Endothelial cell of umbilical vein (primary cell): ENCODE data around the gene GNE. TPM values are rescaled to one million over a fixed set of nuclear protein-coding genes. Genes with fewer than 3 reads are reported as not detected.

ENCODE experiments used
- BruUV-seq: library from RNA; stranded (reverse); fragments of 400-500 nt; replicated peaks from 2 replicates; lab custom pipeline; 2021; lab: Mats Ljungman, UMichigan
- CTCF ChIA-PET: fragments of 300-600, 350-600 bp; sonication (Branson Sonifier 250); formaldehyde crosslinking; loops from one replicate; lab custom pipeline; 2021; ENCODE audit warnings: antibody characterized with exemption, inconsistent platforms; lab: Charles Lee
- POLR2A ChIA-PET: fragments of 300-600, 350-600 bp; sonication (Branson Sonifier 250); formaldehyde crosslinking; loops from one replicate; lab custom pipeline; 2021; ENCODE audit warnings: antibody characterized with exemption, inconsistent platforms; lab: Charles Lee
- DNase-seq: peaks from one replicate; pipeline ENCODE4 v3.0.0-alpha.2; 2011; ENCODE audit warnings: low read depth, low spot score
- FAIRE-seq: peaks from 2 replicates; lab custom pipeline; 2011; peaks lifted over from hg19 to GRCh38; lab: Jason Lieb, UNC
- H2AFZ ChIP-seq: 2 replicates; pipeline ENCODE4 v1.6.0; 2012; ENCODE audit warnings: low read depth, low read length, control low read depth, inconsistent platforms
- H3K27ac ChIP-seq: 2 replicates; pipeline ENCODE4 v1.5.1; 2011; ENCODE audit warnings: low read depth, mild to moderate bottlenecking, control low read depth, low read length, moderate library complexity; ENCODE audit not compliant: insufficient read depth
- H3K27me3 ChIP-seq, 2 experiments: 2 replicates each; pipeline versions ENCODE4 v1.6.0 to v1.6.1; 2011; ENCODE audit warnings: low read length in 2 of 2, mixed read lengths in 1 of 2; ENCODE audit not compliant: control insufficient read depth in 2 of 2, insufficient read depth in 2 of 2
- H3K36me3 ChIP-seq, 2 experiments: 2 replicates in 1 of 2; 3 replicates in 1 of 2; pipeline ENCODE4 v1.5.1; 2011; ENCODE audit warnings: low read length in 2 of 2, mild to moderate bottlenecking in 1 of 2, moderate library complexity in 1 of 2; ENCODE audit not compliant: control insufficient read depth in 2 of 2, insufficient read depth in 2 of 2; ENCODE audit errors: extremely low read depth in 1 of 2
- H3K4me1 ChIP-seq: 3 replicates; pipeline ENCODE4 v1.5.1; 2011; ENCODE audit warnings: mild to moderate bottlenecking, low read length; ENCODE audit not compliant: control insufficient read depth, insufficient read depth; ENCODE audit errors: extremely low read depth
- H3K4me2 ChIP-seq: 2 replicates; pipeline ENCODE4 v1.6.1; 2011; ENCODE audit warnings: low read length, control low read depth, mixed read lengths; ENCODE audit not compliant: insufficient read depth
- H3K4me3 ChIP-seq, 3 experiments: fragments of 200-600 bp in 1 of 3; sonication (generic), shearing (Covaris generic) in 1 of 3; replicated peaks in 1 of 3; 2 replicates each; pipeline ENCODE4 v1.5.1; 2011 to 2016; ENCODE audit warnings: control low read depth in 3 of 3, low read length in 3 of 3, mild to moderate bottlenecking in 2 of 3, inconsistent platforms in 1 of 3, low read depth in 1 of 3, moderate library complexity in 1 of 3; ENCODE audit not compliant: insufficient read depth in 1 of 3
- H3K79me2 ChIP-seq: 2 replicates; pipeline ENCODE4 v1.6.0; 2012; ENCODE audit warnings: low read length, inconsistent platforms; ENCODE audit not compliant: control insufficient read depth, insufficient read depth
- H3K9ac ChIP-seq: replicated peaks from 2 replicates; pipeline ENCODE3; 2011; ENCODE audit warnings: low read length, control low read depth; ENCODE audit not compliant: insufficient read depth; ENCODE audit errors: extremely low read depth
- H3K9me1 ChIP-seq: replicated peaks from 3 replicates; pipeline ENCODE4 v1.6.0; 2011; ENCODE audit warnings: mild to moderate bottlenecking, low read length; ENCODE audit not compliant: control insufficient read depth, insufficient read depth; ENCODE audit errors: extremely low read depth
- H3K9me3 ChIP-seq: replicated peaks from 2 replicates; pipeline ENCODE4 v1.5.1; 2012; ENCODE audit warnings: low read length, inconsistent platforms; ENCODE audit not compliant: control insufficient read depth, insufficient read depth
- H4K20me1 ChIP-seq: replicated peaks from 2 replicates; pipeline ENCODE3; 2011; ENCODE audit warnings: mild to moderate bottlenecking, low read length; ENCODE audit not compliant: control insufficient read depth, insufficient read depth; ENCODE audit errors: extremely low read depth
- dilution Hi-C: fragments of 300-500 bp; cut with MboI; formaldehyde crosslinking; loops from one replicate; pipeline ENCODE4 v1.15.0; 2019; ENCODE audit warnings: low sequenced_read_pairs; ENCODE audit not compliant: extremely low pct_ligation_motif_present
- intact Hi-C: fragments of 100-400 bp; cut with micrococcal nuclease; formaldehyde crosslinking; loops from one replicate; pipeline ENCODE4 v1.10.0; 2022
- polyA plus RNA-seq, 4 experiments: library from polyadenylated mRNA; depleted of rRNA in 3 of 4; stranded (reverse) in 3 of 4; unstranded in 1 of 4; fragments of >200 nt; gene quantifications; 2 replicates each; pipeline versions ENCODE4 v1.2.1 to v1.2.3, GENCODE V29; 2011 to 2012; ENCODE audit warnings: missing spikeins in 1 of 4
- total RNA-seq: library from RNA; stranded (reverse); gene quantifications from 2 replicates; pipeline ENCODE4 v1.2.3, GENCODE V29; 2021
- TF ChIP-seq, protein P1 (sequence below), 2 donors: IDR thresholded peaks; 1 replicate in 1 of 2; 2 replicates in 1 of 2; pipeline ENCODE4 v1.5.1; 2011; ENCODE audit warnings: low read length in 2 of 2, mild to moderate bottlenecking in 2 of 2, moderate library complexity in 2 of 2, control low read depth in 1 of 2, inconsistent platforms in 1 of 2, low read depth in 1 of 2; ENCODE audit not compliant: insufficient read depth in 1 of 2; ENCODE audit errors: extremely low read depth in 1 of 2
- TF ChIP-seq, protein P2 (sequence below): IDR thresholded peaks from 2 replicates; pipeline ENCODE4 v1.6.1; 2011; ENCODE audit not compliant: insufficient read depth, insufficient read length

GNE gene
- total and polyA plus RNA-seq, 2 donors (not counting 3 experiments of a cell fraction or from before 2014, with no cell fraction given): 8.5 to 11.4 TPM

- H2AFZ ChIP-seq: no peak overlapping the region
- no peak for FAIRE-seq
- POLR2A ChIA-PET: no interaction called here
- no TSS peak for BruUV-seq
- TF ChIP-seq, protein P1, sequence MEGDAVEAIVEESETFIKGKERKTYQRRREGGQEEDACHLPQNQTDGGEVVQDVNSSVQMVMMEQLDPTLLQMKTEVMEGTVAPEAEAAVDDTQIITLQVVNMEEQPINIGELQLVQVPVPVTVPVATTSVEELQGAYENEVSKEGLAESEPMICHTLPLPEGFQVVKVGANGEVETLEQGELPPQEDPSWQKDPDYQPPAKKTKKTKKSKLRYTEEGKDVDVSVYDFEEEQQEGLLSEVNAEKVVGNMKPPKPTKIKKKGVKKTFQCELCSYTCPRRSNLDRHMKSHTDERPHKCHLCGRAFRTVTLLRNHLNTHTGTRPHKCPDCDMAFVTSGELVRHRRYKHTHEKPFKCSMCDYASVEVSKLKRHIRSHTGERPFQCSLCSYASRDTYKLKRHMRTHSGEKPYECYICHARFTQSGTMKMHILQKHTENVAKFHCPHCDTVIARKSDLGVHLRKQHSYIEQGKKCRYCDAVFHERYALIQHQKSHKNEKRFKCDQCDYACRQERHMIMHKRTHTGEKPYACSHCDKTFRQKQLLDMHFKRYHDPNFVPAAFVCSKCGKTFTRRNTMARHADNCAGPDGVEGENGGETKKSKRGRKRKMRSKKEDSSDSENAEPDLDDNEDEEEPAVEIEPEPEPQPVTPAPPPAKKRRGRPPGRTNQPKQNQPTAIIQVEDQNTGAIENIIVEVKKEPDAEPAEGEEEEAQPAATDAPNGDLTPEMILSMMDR (IDR thresholded peaks at IDR 0.05; ENCODE audit: extremely low read depth in 1 of 2, insufficient read depth in 1 of 2, low read depth in 1 of 2, low read length in 2 of 2): no peak
- H3K9me1 ChIP-seq: no peaks in the 10 kb centered on the region
- H3K4me2 ChIP-seq: no peak overlapping the region
- H3K27me3 ChIP-seq: no peaks in the 10 kb centered on the region
- no peaks in the 10 kb centered on the region for H3K9me3 ChIP-seq
- H3K79me2 ChIP-seq: no peaks in the 10 kb centered on the region
- no peaks in the 10 kb centered on the region for H4K20me1 ChIP-seq
- CTCF ChIA-PET: no interaction called here
- dilution Hi-C loops (no loop called here), intact Hi-C loops (no loop called here)
- H3K36me3 ChIP-seq: no peaks in the 10 kb centered on the region
- H3K9ac ChIP-seq: no peak overlapping the region
- no peak for DNase-seq
- no peak overlapping the region for H3K27ac ChIP-seq
- no peak overlapping the region for H3K4me3 ChIP-seq
- peaks cover 4% of the 10 kb centered on the region for H3K4me1 ChIP-seq
Measured at GRCh38 chr9:36292641-36293040, 34.4 kb upstream of the GNE start.

- Histone ChIP-seq H3K9ac (no peak overlapping the region), H3K9me3 (no peaks in the 10 kb centered on the region), H3K27ac (no peak overlapping the region), H4K20me1 (no peaks in the 10 kb centered on the region), H3K4me3 (no peak overlapping the region), H3K27me3 (no peaks in the 10 kb centered on the region), H2AFZ (no peak overlapping the region), H3K79me2 (no peaks in the 10 kb centered on the region), H3K4me2 (no peak overlapping the region), H3K36me3 (no peaks in the 10 kb centered on the region), H3K4me1 (no peaks in the 10 kb centered on the region), H3K9me1 (no peaks in the 10 kb centered on the region)
- TF ChIP-seq, protein P2, sequence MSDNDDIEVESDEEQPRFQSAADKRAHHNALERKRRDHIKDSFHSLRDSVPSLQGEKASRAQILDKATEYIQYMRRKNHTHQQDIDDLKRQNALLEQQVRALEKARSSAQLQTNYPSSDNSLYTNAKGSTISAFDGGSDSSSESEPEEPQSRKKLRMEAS: no peak
- FAIRE-seq (no peak), DNase-seq (no peak)
- dilution Hi-C loops: no loop called here
- intact Hi-C loops: no loop called here
- ChIA-PET POLR2A (no interaction called here), CTCF (interaction anchor here (1.0 to 1.3 kb wide), 3 partner anchors 13 to 42 kb away, joined by 3 to 4 read pairs (median 3); no protein-coding TSS in a partner anchor)
- BruUV-seq: no TSS peak
Measured at GRCh38 chr9:36290996-36291395, 32.7 kb upstream of the GNE start.
